Fibroblast of skin of right biceps (primary cell): ENCODE results near the gene CRTC3.
"Not testable (repeated sequence)": the region's sequence is repeated elsewhere in the genome, so short reads cannot be mapped to it uniquely, and the experiment has no call there.

Experiments used
- DNase-seq: peaks from one replicate; pipeline ENCODE4 v3.0.0-alpha.2; 2013

Gene CRTC3

DNA sequence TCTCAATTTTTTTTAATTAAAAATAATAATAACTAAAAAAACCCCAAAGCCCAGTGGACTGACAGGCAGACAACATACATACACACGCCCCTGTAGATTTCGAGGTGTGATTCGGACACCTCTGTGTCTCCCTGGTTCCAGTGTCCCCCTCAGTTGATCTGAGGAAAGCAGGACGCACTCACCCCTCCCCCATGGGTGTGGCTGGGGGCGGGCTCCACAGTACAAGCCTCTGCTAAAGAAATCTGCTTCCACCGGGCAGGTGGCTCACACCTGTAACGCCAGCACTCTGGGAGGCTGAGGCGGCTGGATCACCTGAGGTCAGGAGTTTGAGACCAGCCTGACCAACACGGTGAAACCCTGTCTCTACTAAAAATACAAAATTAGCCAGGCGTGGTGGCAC is 153.6 kb downstream of the CRTC3 start:
- DNase-seq, result no peak

GRCh38 chr15:90683876-90684275 is 154.2 kb downstream of the CRTC3 start:
- DNase-seq, result peak; percentile 35

DNA sequence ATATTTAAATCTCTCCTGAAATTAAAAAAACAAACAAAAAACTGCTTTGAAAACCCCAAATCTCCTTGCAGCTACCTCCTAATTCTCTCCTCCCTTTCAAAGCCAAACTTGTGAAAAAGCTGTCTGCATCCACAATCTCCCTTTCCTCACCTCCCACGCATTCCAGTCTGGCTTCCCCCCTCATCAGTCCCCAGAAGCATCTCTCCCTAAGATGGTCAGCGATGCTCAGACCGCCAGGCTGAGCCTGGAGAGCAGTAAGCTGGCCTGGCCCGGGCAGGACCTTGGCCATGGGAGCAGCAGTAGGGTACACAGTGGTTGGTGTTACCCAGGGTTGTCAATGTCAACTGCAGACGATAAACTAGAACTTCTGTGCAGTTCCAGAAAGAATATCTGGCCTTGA is 154.6 kb downstream of the CRTC3 start:
- no peak for DNase-seq

DNA sequence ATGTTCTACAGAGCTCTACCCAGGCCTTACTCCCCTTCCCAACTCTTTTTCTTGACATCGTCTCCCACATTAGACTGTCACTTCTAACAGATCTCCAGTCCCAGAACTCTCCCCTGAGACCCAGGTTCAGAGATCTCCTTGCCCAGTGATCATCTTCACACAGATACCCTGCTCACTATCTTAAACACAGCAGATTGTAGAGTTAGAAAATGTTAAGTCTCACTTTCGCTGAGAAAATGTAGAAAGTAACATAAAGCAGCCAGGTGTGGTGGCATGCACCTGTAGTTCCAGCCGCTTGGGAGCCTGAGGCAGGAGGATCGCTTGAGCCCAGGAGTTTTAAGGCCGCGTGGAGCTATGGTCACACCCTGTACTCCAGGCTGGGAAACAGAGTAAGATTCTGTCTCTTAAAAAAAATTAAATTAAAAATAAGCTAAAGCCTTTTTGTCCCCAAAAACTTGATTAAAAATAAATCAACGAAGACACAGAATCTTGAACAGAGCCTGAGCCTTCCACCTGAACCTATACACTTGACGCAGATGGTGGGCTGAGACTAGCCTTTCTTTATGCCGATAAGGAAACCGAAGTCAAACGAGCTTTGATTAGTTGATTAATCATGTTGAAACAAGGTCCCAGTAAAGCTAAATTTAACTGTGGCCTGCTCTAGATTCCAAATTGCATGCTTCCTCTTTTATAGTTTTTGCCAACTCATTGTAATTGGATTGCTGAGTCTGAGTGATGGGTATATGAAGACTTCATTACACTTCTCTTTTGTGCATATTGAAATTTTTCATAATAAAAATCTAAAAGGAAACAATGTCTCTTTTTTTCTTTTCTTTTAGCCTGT is 156.1 kb downstream of the CRTC3 start:
- DNase-seq, result no peak

DNA sequence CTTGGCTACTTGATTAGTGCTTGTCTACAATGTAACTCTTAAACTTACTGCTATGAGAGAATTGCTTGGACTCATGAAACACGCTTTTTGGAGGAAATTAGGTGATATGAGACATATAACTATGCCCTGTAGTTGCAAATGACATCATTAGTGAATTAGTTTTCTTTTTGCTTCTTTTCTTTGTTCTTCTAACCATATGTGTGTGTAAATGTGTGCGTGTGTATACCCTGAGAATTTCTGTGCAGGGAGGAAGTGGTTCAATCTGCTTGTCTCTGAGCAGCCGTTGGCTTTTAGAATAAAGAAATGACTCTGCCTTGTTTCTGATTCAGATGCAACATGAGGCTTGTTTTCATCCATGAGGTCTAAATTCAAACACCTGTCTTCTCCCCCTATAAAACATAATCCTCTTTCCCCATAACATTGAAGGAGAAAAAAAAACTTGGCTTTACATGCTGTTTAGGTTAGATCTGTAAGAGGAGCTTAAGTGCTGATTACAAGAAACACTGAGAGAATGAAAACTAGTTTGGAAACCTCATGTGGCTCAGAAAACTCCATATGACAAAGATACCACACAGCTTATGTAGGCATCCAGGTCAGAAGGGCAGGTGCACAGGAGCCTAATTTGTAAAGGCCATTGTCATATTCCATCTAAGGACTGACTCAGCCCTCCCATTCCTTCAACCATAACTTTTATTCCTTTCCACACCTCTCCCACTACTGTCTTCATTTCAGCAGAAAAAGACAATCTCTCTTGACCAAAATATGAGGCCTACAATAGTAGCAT is 156.9 kb downstream of the CRTC3 start:
- DNase-seq, result peak; percentile 28

- DNase-seq, result not testable (repeated sequence)
These were observed 159.7 kb downstream of the CRTC3 start for GRCh38 chr15:90689326-90689961.

DNA sequence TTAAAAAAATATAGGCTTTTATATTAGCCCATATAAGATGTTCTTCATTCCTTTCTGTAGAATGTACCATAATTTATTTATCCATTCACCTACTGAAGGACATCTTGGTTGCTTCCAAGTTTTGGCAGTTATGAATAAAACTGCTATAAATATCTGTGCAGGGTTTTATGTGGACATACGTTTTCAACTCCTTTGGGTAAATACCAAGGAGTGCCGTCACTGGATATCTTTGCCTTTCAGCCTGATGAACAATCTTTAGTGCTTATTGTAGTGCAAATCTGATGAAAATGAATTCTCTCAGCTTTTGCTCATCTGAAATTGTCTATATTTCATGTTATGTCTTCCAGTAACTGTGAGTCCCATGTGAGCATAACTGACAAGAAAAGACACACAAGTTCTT is 160.9 kb downstream of the CRTC3 start:
- DNase-seq, result peak; percentile 49

DNA sequence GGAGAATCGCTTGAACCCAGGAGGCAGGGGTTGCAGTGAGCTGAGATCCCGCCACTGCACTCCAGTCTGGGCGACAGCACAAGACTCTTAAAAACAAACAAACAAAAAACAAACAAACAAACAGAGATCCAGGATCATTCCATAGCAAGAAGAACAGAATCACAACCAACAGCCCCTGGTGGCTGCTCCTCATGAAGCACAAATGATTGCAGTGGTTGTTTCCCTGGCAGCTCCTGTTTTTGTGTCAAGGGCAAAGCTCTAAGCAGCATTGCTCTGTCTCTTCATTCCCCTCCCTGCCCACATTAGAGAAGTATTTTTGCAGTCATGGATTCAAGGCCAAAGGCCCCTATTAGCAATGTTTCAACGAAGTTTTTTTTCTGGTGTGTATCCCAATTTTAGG is 161.6 kb downstream of the CRTC3 start:
- no peak for DNase-seq

GRCh38 chr15:90691982-90692773 is 162.5 kb downstream of the CRTC3 start:
- DNase-seq, result no peak
